HG02943 (cell line): ENCODE results near the gene RHOF.
A peak's percentile ranks its signal among the peaks of the same experiment; 100 is the strongest.

Experiments used
- ATAC-seq: cut with Tn5 transposase; IDR thresholded peaks from one replicate; pipeline ENCODE4 v1.9.1; 2021; ENCODE audit warnings: mild to moderate bottlenecking, low read depth, moderate library complexity; ENCODE audit not compliant: unreplicated experiment

The RHOF gene

DNA sequence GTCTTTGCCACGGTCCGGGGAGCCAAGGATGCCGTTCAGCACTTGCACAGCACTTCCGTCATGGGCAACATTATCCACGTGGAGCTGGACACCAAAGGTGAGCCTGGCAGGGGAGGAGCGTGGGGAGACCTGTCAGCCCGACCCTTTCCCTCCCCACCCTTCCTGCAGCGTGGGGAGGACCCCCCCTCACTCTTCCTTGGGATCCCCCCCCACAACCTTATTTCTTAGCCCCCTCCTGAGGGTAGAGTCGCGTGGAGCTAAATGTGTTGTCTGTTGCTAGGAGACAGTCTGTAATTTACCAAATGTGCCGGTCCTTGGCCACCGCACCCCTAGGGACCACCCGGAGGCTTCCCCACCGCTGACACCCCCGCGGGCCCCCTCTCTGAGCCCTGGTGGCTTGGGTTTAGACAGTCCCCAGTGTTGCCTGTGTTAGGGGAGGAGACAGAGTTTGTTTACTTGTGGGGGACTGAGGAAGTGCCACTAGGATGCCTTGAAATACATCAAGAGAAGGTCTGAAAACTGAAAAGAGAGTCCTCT is 12.6 kb upstream of the RHOF start:
- no peak for ATAC-seq

DNA sequence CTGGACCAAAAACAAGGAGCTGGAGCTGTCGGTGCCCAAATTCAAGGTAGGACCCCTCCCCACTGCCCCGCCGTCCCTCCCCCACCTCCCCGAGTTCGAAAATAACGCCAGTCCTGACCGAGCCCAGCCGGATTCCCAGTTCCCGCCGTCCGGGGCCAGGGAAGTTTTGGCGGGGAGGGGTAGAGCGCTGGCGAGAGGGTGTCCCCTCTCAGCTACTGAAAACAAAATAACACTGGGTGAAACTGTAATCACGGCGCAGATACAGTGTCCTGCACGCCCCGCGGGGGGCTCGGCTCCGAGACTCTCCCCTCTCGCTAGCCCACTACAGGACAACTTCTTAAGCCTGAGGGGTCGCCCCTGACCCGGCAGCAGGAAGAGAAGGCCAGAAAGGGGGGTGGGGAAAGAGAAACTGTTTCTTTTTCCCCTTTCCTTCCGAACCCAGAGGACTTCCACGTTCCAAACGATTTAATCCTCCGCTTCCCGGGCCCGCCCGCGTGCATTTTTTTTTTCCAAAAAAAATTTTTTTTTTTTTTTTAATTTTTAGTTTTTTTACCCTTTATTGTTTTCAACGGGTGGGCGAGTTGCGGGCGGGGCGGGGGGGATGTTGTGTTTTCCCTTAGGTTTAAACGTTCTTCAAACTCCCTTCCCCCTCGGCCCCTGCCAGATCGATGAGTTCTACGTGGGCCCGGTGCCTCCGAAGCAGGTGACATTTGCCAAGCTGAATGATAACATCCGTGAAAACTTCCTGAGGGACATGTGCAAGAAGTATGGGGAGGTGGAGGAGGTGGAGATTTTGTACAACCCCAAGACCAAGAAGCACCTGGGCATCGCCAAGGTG is 11.9 kb upstream of the RHOF start:
- ATAC-seq: no peak

DNA sequence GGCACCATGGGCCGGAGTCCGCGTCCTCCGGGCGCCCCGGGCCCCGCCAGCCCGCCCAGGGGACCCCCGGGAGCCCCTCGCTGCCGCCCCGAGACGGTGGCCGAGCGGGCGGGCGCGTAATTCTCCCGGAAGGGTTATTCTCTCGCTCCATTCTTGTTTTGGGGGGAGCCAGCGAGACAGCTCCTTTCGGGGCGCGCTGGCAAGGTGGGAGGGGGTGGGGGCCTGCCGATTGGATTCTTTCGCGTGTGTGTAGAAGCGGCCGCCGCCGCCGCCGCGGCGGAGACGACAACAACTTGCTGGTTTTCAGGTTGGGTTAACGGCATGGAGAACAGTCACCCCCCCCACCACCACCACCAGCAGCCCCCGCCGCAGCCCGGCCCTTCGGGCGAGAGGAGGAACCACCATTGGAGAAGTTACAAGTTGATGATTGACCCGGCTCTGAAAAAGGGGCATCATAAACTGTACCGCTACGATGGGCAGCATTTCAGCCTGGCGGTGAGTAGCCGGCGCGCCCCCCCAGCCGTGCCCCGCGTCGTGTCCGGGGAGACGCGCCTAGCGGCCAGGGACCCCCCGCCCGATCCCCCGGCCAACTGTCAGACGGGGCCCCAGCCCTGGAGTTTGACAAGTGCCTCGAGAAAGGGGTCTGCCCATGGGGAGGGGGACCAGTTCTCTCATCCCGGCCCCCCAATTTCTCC is 11.1 kb upstream of the RHOF start:
- ATAC-seq: no peak

DNA sequence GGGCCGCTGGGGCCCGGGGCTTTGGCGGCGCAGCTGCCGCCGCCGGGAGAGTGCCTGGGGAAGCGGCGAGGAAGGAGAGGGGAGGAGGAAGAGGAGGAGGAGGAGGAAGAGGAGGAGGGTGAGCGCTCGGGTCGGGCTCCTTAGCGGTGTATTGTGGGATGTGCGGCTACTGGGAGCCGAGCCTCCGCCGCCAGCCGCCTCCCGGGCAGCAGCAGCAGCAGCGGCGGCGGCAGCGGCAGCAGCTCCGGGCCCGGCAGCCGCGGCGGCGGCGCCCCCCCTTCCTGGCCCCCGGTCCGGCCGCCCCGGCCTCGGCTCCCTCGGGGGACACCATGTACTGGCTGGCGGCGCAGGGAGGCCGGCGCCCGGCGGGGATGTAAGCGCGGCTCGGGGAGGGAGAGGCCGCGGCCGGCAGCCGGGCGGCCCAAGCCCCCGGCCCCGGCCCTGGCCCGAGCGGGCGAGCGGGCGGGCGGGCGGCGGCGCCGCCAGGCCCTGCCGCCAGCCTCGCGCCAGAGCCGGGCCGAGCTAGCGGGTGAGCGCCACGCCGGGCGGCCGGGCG is 10.5 kb upstream of the RHOF start, which contains the start of gene SETD1B:
TSS of gene SETD1B (plus strand) at position 149 of the 556 bp plus-strand sequence. CDS start 729 bp downstream, outside the sequence.
- no peak for ATAC-seq

DNA sequence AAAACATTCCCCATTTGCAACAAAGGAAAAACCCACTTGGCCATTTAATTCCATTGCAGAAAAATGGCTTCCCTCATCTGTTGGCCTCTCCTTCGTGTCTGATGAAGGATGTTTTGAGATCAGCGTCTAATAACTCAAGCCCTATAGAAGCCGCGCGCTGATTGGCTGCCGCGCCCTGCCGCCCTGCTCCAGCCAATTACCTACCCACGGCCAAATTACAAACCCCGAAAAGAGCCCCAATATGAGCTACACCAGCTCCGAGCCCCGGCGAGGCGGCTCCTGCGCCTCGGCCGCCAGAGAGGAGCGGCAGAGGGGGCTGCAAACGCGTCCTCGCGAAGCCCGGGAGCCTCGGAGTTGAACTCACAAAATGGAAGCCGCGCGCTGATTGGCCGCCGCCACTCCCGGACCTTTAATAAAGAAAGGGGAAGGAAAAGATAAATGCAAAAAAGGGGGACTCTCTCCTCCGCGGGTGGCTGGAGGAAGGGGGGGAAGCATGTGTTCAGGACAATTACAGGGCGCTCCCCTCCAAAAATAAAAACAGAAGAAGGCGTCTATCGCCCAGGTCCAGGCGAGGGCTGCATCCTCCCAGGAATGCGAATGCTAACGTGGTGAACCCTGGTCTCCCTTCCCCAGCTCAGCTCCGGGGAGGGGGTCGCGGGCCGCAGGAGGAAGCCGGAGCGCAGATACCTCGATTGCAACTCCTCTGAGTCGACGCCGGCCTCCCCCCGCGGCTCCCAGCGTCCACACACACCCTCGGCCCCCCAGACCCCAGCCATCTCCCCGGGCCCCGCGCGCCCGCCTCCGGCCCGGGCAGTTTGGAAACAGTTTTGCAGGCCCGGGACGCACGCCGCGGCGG is 9.6 kb upstream of the RHOF start:
- ATAC-seq: peak; percentile 37

DNA sequence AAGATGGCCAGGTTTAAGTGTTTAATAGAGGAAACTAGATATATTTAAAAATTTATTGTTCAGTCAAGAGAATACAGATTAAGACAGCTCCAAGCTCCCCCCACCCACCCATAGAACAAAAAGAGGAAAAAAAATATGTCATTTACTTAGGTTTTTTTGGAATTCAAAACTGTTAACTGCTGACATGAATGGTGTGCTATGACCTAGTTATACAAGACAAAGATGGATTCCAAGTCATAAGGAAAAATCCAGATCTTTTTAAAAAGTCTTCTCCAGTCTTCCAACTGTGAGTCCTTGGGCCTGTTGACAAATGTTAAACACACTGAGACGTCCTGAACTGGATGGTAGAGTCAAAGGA is 9.0 kb upstream of the RHOF start:
- ATAC-seq: no peak

DNA sequence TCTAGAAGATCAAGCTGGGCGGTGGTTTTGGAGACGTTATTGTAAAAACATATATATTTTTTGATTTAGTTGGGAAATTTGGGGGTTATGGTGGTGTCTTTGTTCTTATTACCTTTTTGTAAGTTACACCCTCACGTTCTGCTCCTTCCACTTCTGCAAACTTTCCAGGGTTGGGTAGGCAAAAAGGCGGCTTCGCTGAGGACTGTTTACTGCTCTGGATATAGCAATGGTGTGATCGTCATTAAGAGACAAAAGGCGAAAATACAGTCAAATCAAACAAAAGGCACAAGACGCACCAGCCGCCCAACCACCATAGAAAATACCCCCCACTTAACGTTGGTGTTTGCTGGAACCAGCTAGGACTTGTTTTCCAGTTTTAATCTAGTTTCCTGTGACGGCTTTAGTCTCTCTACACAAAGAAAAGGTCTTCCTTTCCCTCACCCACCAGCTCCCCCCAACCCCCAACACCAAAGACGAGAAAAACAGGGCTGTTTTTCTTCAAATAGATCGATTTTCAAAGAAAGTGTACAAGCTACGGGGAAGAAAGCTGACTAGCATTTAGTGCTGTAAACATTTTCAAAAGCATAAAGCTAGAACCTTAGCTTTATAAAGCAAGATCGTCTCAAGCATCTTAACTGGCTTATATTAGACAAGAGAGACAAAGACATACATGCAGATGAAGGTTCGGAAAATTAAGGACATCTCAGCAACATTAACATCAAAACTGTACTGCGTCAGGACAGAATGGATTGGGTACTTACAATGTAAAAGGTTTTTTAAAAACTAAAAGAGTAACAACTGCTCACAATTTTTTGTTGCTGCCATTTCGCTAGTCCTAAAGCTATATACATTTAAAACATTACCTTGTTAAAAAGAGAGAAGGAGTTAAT is 8.4 kb upstream of the RHOF start:
- no peak for ATAC-seq

DNA sequence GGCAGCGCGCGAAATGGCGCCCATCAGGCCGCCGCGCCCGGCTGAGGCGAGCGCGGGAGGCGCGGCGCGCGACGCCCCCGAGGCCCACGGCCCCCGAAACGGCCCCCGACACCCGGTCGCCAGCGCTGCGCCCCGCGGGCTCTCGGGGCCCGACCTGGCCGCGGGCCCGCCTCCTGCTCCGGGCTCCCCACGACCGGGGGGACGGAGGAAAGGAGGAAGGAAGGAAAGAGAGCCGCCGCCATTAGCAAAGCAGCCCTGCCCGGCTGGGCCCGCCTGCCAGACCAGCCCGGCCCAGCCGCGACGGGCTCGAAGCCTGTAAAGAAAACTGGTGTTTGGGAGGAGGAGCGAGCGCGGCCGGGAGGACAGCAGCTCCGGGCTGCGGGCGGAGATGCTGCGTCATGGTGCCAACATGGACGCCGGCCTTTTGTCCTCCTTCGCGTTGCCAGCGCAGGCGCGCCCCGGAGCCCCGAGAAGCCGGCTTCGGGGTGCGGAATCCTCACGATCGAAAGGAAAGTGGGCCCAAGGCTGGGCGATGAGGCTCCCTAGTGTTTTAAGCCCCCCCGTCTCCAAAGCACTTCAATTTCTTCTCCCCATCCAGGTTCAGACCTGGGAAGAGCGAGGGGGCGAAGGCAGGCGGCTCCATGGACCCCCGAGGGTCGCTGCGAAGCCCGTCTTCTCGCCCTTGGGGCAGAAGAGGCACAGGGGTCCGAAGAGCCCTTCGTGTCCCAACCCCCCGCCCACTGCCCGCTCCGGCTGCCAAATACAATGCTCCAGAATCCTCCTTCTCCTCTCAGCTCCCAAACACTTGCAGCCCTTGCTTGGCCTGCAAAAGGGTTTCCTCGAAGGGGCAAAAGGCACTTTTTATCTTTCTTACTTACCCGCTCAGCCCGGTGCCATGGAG is 7.5 kb upstream of the RHOF start:
- no peak for ATAC-seq

DNA sequence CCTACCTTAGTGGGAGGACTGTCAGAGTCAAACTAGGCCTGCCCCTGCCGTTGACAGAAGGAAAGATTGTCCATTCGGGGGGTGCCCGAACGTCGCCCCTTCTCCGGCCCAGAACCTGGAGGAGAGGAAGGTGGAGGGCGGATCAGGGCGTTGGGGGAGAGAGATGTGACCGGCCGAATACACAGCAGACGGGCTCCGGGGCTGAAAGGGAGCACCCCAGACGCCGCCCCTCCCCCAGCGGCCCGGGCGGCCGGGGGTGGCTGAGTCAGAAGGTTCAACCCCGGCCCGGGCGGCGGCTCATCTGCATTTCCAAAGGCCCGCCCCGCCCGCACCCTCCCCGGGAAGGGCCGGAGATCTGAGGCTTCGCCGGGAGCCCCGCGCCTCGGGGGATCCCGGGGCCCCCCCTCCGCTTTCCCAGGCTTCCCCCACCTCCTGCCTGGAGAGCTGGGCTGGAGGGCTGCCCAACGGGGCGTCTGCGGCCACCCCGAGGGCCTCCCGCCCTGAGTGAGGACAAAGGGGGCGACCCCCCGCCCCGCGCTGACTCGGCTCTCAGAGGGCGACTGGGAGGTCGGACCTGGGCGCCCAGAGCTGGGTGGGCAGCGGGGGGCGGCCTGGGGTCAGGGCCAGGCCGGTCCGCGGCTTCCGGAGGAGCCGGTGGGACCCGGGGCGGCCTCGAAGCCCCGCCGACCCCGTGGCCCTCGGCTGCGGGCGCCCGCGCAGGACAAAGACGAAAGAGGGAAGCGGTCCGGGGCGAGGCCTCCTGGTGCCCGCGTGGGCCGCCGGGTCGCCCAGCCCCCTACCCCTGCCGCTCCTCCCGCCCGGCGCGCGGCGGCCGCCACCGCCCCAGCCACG is 6.6 kb upstream of the RHOF start:
- ATAC-seq: no peak

DNA sequence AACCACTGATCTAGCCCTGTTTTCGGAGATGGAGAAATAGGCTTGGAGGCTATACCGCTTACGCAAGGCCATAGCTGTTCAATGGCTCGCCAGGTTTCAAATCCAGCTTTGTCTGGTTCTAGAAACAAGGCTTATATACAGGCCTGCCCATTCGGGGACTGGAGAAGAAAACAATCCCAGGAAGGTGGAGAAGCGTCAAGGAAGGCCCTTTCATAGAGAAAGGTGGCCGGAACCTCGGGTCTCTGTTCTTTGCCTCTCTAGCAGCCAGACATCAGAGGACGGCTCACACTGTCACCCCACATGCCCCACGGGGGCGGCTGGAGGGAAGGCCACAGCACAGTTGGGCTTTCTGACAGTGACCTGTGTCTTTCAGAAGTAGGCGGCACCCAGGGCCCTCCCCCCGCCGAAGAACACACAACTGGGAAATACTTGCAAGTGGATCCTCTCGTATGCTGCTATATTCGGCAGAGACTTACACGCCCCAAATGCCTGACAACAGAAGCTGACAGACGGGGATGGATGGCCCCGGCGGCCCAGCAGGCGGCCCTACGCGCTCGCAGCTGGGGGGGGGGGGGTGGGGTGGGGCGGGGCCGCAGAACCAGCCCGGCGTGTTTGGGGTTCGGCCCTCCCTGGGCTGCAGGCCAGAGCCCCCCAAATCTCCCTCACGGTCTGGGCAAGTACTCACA is 5.8 kb upstream of the RHOF start:
- no peak for ATAC-seq

DNA sequence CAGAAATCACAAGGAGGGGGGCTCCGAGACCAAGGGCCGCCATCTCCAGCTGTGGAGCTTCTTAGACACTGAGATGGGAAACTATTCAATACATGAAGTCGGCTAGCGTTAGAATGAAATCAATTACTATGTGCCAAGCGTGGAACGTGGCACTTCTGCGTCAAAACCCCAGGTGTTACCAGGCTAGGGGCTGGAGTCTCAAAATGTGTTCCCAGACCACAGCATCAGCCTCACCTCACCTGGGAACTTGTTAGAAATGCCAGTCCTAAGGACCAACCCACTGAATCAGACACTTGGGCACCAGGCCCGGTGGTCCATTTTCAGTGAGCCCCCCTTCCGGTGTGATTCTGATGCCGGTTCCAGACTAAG is 5.3 kb upstream of the RHOF start:
- no peak for ATAC-seq

DNA sequence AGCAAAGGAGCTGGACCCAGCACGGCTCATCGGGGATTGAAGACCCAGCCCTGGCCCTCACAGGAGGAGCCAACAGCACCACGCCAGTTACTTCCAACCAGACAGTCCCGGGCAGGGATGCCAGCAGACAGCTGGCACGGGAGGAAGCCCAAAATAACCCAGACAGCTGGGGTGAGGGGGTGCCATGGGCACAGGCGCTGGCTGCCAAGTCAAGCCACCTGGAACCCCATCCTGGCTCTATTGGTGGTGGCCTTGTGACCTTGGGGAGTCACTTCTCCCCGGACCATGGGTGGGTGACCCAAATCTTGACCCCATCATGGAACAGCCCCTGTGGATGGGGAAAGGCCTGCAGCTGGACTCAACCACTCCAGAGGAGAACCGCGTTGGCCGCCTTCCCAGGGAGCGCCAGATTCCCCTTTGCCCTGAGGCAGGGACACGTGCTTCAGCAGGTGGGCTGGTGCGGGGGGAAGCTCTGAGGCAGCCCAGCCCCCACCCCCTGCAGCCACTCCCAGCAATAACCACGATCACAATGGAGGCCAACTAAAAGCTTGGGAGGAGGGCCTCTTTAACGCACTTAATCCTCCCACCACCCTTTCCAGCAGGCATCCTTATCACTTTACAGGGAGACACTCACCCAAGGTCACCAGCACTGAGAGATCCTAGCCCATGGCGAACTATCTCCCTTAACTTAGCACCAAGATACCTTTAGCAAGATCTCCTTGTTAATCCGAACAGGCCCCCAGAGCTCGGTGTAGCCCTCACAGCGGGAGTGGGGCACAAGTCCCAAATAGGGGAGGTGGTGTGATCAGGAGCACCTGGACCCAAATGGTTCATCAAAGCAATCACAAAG is 4.7 kb upstream of the RHOF start:
- no peak for ATAC-seq

DNA sequence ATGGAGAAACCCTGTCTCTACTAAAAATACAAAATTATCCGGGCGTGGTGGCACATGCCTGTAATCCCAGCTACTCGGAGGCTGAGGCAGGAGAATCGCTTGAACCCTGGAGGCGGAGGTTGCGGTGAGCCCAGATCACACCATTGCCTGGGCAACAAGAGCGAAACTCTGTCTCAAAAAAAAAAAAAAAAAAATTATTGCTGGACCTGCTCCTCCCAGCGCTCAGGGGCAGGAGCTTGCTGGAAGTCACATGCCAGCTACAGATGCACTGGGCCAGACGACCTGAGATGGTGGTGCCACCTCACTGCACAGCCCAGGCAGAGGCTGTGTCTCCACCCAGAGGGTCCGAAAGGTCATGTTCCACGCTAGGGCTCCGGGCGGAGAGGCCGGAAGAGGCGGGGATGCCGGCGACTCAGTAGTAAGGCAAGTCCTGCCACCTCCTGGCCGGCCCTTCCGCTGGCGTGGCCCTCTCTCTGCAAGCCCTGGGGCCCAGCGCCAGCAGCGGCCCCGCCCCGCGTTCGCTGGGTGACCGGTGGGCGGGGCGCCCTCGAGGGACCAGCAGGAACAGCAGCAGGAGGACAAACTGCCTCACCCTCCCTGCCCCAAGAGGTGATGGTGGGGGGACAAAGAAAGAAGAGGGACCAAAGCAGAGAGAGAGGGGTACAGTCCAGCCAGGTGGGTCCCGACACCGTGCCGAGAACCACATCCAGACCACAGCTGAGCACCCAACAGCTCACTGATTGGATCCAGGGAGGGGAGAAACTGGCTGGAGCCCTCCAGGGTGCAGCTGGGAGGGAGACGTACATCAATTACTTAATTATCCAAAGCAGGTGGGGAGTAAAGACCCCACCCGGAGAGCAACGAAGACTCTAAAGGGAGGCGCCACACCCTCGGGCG is 3.6 kb upstream of the RHOF start:
- ATAC-seq: no peak

DNA sequence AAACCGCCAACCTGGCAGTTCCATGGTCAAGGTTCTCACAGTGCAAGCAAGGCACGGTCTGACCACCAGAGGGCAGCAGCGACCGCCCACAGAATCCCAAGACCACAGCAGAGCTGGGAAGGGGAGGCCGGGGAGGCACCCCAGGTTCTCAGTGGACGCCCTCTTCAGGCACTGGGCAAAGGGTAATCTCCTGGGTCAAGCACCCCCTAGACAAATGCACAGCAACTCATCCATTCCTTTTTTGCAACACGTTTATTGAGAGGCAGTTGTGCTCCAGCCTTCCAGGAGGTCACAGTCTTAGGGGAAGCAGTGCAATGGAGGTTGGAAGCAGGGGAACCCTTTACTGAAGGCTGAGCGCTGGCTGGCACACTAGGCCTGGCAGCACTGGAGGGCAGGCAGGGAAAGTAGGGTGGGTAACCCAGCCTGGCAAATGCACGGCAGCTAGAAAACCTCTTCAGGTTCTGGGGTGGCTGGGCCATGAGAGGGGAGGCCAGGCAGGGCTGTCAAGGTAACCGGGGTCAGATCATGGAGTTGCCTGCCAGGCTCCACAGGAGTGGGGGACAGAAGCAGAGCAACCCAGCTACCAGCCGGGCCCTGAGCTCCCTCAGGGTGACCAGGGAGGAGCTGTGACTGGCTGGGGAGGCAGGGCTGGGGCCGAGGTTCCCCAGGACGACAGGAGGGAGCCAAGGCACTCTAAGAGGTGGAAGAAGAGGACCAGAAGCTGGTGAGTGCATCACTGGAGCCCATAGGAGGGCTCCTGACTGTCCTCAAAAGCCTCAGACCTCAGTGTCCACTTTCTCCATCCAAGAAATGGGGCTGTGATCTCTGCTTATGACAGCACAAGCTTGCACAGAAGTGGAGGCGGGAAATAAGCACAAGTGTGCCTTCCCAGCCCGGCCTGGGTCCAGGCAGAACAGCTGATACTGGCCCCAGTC is 1.8 kb upstream of the RHOF start:
- no peak for ATAC-seq
